ENCODE measurements around the gene KCTD17. TPM values are rescaled to one million over a fixed set of nuclear protein-coding genes. Genes with fewer than 3 reads are reported as not detected.

The KCTD17 gene
- total RNA-seq, 4 donors from 2014 or later, result 9.5 to 30.5 (median 13.5) TPM

- Histone ChIP-seq H3K4me1 (peaks cover 0 to 9% (median 0%) of the 10 kb centered on the region in 4 donors), H3K36me3 (no peaks in the 10 kb centered on the region), H3K4me3 (no peak overlapping the region), H3K9me3 (no peaks in the 10 kb centered on the region), H3K27ac (peak overlapping the region in 3 of 4 donors; percentile 43 to 66 (median 53)), H3K27me3 (no peaks in the 10 kb centered on the region)
- DNase-seq, result no peak
- no peak for TF ChIP-seq POLR2A (IDR thresholded peaks at IDR 0.05)
- TF ChIP-seq CTCF (IDR thresholded peaks at IDR 0.05), result no peak
Observed at GRCh38 chr22:37079158-37079557, 27.6 kb downstream of the KCTD17 start.

GRCh38 chr22:37079668-37080171 lies 28.2 kb downstream of the KCTD17 start:
- no peaks in the 10 kb centered on the region for H3K27me3 ChIP-seq
- H3K36me3 ChIP-seq, result no peaks in the 10 kb centered on the region
- H3K9me3 ChIP-seq, result no peaks in the 10 kb centered on the region
- H3K27ac ChIP-seq, result peak overlapping the region; percentile 43 to 66 (median 49)
- peaks cover 0 to 9% (median 0%) of the 10 kb centered on the region in 4 donors for H3K4me1 ChIP-seq
- no peak overlapping the region for H3K4me3 ChIP-seq
- DNase-seq, result peak in 2 of 3 donors; percentile 67 to 86
- TF ChIP-seq POLR2A (IDR thresholded peaks at IDR 0.05), result no peak

GRCh38 chr22:37080438-37080837 lies 28.9 kb downstream of the KCTD17 start:
- H3K27ac ChIP-seq, result peak overlapping the region in 2 of 4 donors; percentile 43 to 66

GRCh38 chr22:37080838-37081237 lies 29.3 kb downstream of the KCTD17 start:
- Histone ChIP-seq H3K27ac (no peak overlapping the region), H3K9me3 (no peaks in the 10 kb centered on the region), H3K36me3 (no peaks in the 10 kb centered on the region), H3K27me3 (no peaks in the 10 kb centered on the region), H3K4me3 (no peak overlapping the region), H3K4me1 (peaks cover 0 to 9% (median 0%) of the 10 kb centered on the region in 4 donors)
- DNase-seq, result no peak
- TF ChIP-seq POLR2A (IDR thresholded peaks at IDR 0.05) (no peak), CTCF (IDR thresholded peaks at IDR 0.05) (no peak)

More at GRCh38 chr22:37080438-37080837, 28.9 kb downstream of the KCTD17 start:
- no peaks in the 10 kb centered on the region for H3K27me3 ChIP-seq
- no peak overlapping the region for H3K4me3 ChIP-seq
- no peak for TF ChIP-seq POLR2A (IDR thresholded peaks at IDR 0.05)
- TF ChIP-seq CTCF (IDR thresholded peaks at IDR 0.05), result no peak
- H3K4me1 ChIP-seq, result peaks cover 0 to 9% (median 0%) of the 10 kb centered on the region in 4 donors
- no peaks in the 10 kb centered on the region for H3K9me3 ChIP-seq
- no peak for DNase-seq
- no peaks in the 10 kb centered on the region for H3K36me3 ChIP-seq

GRCh38 chr22:37082251-37082873 lies 30.8 kb downstream of the KCTD17 start:
- H3K27me3 ChIP-seq, result no peaks in the 10 kb centered on the region
- peaks cover 0 to 9% (median 0%) of the 10 kb centered on the region in 4 donors for H3K4me1 ChIP-seq
- no peak for DNase-seq
- TF ChIP-seq CTCF (IDR thresholded peaks at IDR 0.05), result no peak
- no peak for TF ChIP-seq POLR2A (IDR thresholded peaks at IDR 0.05)
- no peak overlapping the region for H3K4me3 ChIP-seq
- H3K27ac ChIP-seq, result no peak overlapping the region
- no peaks in the 10 kb centered on the region for H3K36me3 ChIP-seq
- H3K9me3 ChIP-seq, result no peaks in the 10 kb centered on the region

GRCh38 chr22:37083914-37084313 lies 32.4 kb downstream of the KCTD17 start:
- peaks cover 0 to 9% (median 0%) of the 10 kb centered on the region in 4 donors for H3K4me1 ChIP-seq
- no peaks in the 10 kb centered on the region for H3K9me3 ChIP-seq
- H3K4me3 ChIP-seq, result no peak overlapping the region
- no peak for DNase-seq
- no peaks in the 10 kb centered on the region for H3K27me3 ChIP-seq
- H3K36me3 ChIP-seq, result no peaks in the 10 kb centered on the region
- TF ChIP-seq POLR2A (IDR thresholded peaks at IDR 0.05) (no peak), CTCF (IDR thresholded peaks at IDR 0.05) (no peak)
- no peak overlapping the region for H3K27ac ChIP-seq

Data from Peyer's patch (tissue), 4 donors.